ENCODE results near the gene ERC2. TPM values are rescaled to one million over a fixed set of nuclear protein-coding genes. Genes with fewer than 3 reads are reported as not detected.

Gene ERC2
- total and polyA plus RNA-seq, 2 of the 8 experiments (the other 6 are each of a cell fraction or from before 2014, with no cell fraction given), result 16.4 to 22.8 TPM

- no peak for DNase-seq (ENCODE audit: low read depth in 1 of 2, low spot score in 2 of 2)
- CTCF ChIA-PET (ENCODE audit: partially characterized antibody), result interaction anchor here (0.9 to 2.2 kb wide), 4 partner anchors 10 to 92 kb away, joined by 3 to 9 read pairs (median 5); no protein-coding TSS in a partner anchor
- Histone ChIP-seq H2BK5ac (ENCODE audit: low read depth, low read length) (no peak overlapping the region), H3K79me2 (ENCODE audit: control insufficient read depth in 1 of 2, insufficient read depth in 2 of 2, low read length in 2 of 2) (no peaks in the 10 kb centered on the region), H3K18ac (ENCODE audit: extremely low read depth, low read length) (no peak overlapping the region), H3K23ac (ENCODE audit: insufficient read length) (no peak overlapping the region), H3K56ac (replicated peaks; ENCODE audit: insufficient read length, low read depth, low read length) (no peak overlapping the region), H2AFZ (ENCODE audit: low read length) (no peak overlapping the region), H2AK5ac (ENCODE audit: low read depth, low read length) (no peak overlapping the region), H3K27me3 (replicated peaks in 1 of 4; ENCODE audit: control insufficient read depth in 3 of 4, extremely low read depth in 1 of 4, insufficient read depth in 3 of 4, low read length in 3 of 4) (no peaks in the 10 kb centered on the region), H3K36me3 (ENCODE audit: control insufficient read depth in 2 of 4, insufficient read depth in 4 of 4, low read length in 3 of 4) (no peaks in the 10 kb centered on the region), H4K91ac (replicated peaks; ENCODE audit: insufficient read length, low read length) (no peak overlapping the region), H3K27ac (ENCODE audit: low read depth, low read length) (no peak overlapping the region), H3K4me2 (ENCODE audit: insufficient read depth in 1 of 2, low read depth in 2 of 2, low read length in 2 of 2) (no peak overlapping the region), H3K23me2 (ENCODE audit: low read depth, low read length) (no peaks in the 10 kb centered on the region), H4K5ac (ENCODE audit: insufficient read length, low read depth, low read length) (no peak overlapping the region), H4K20me1 (replicated peaks in 1 of 2; ENCODE audit: control insufficient read depth in 1 of 2, insufficient read depth in 2 of 2, low read length in 2 of 2) (no peaks in the 10 kb centered on the region), H2BK20ac (ENCODE audit: low read length) (no peak overlapping the region), H2BK12ac (ENCODE audit: low read depth, low read length) (no peak overlapping the region), H3K9ac (replicated peaks in 1 of 4; ENCODE audit: extremely low read depth in 1 of 4, low read depth in 3 of 4, low read length in 3 of 4) (no peak overlapping the region), H3K4me3 (ENCODE audit: extremely low read depth in 1 of 4, insufficient read depth in 2 of 4, low read depth in 3 of 4, low read length in 4 of 4) (no peak overlapping the region), H3K4ac (replicated peaks; ENCODE audit: insufficient read length, low read depth, low read length) (no peak overlapping the region), H2BK15ac (ENCODE audit: low read length) (0 out of 2 replicates have a peak overlapping the region, but pooled peaks have one; percentile 31), H3K4me1 (replicated peaks in 1 of 4; ENCODE audit: control insufficient read depth in 3 of 4, insufficient read depth in 4 of 4, low read length in 3 of 4) (peaks cover 4 to 16% (median 9%) of the 10 kb centered on the region in 4 experiments), H4K8ac (ENCODE audit: extremely low read depth, insufficient read depth, low read length) (no peak overlapping the region), H2BK120ac (replicated peaks; ENCODE audit: low read depth, low read length) (no peak overlapping the region), H3K79me1 (ENCODE audit: low read depth, low read length) (no peaks in the 10 kb centered on the region), H3K9me3 (ENCODE audit: insufficient read depth in 2 of 2, low read depth in 1 of 2, low read length in 1 of 2) (no peaks in the 10 kb centered on the region), H3K14ac (ENCODE audit: insufficient read length) (no peak overlapping the region)
- WGBS, 2 experiments (ENCODE audit: extremely low coverage in 1 of 2, insufficient coverage in 1 of 2, insufficient read length in 1 of 2, insufficient replicate concordance in 2 of 2, low coverage in 1 of 2, low lambda C conversion rate in 2 of 2, missing lambda C conversion rate in 1 of 2), result 96% methylated on average over 3 of the region's 3 CpGs; no CpG with 5 or more reads in 1 of the 2 experiments
- no peak for FAIRE-seq
- POLR2A ChIA-PET (ENCODE audit: partially characterized antibody), result no interaction called here
- TF ChIP-seq NRF1 (IDR thresholded peaks at IDR 0.05; ENCODE audit: low read depth, low read length) (no peak), FOSL1 (IDR thresholded peaks at IDR 0.05; ENCODE audit: insufficient read depth, low read depth, low read length) (no peak), GABPA (IDR thresholded peaks at IDR 0.05; ENCODE audit: borderline replicate concordance, insufficient read depth, low read length) (no peak), CHD2 (IDR thresholded peaks at IDR 0.05; ENCODE audit: low read length) (no peak), SIN3A (conservative IDR thresholded peaks at IDR 0.05 in 1 of 2, IDR thresholded peaks at IDR 0.05 in 1 of 2; ENCODE audit: low read depth in 1 of 2, low read length in 2 of 2) (no peak), CTBP2 (IDR thresholded peaks at IDR 0.05; ENCODE audit: borderline replicate concordance, insufficient read depth, insufficient read length, low read length) (no peak)
Measured at GRCh38 chr3:55537563-55537962, 930.7 kb downstream of the ERC2 start.

Measured in H1 (cell line).